Measurements from ENCODE around the gene CMSS1. TPM values are rescaled to one million over a fixed set of nuclear protein-coding genes. Genes with fewer than 3 reads are reported as not detected.

Gene CMSS1
- total RNA-seq, 1 experiment from 2014 or later = 86.3 TPM

GRCh38 chr3:100042166-100042981 lies 224.7 kb downstream of the CMSS1 start:
- Histone ChIP-seq H3K4me3 (ENCODE audit: low read depth in 2 of 2, low read length in 2 of 2) (no peak overlapping the region), H3K4me1 (ENCODE audit: control insufficient read depth, insufficient read depth, low read length) (peaks cover 45% of the 10 kb centered on the region), H3K36me3 (ENCODE audit: control insufficient read depth, insufficient read depth, low read length) (no peaks in the 10 kb centered on the region), H3K27ac (ENCODE audit: low read length) (peak overlapping the region; percentile 74), H3K9me3 (ENCODE audit: control insufficient read depth, insufficient read depth, low read depth, low read length) (no peaks in the 10 kb centered on the region), H3K27me3 (ENCODE audit: control insufficient read depth, insufficient read depth, low read length) (no peaks in the 10 kb centered on the region)
- peak; percentile 59; the same call in 1 of the 2 replicates for ATAC-seq
- DNase-seq (ENCODE audit: low read depth, low spot score) = peak; percentile 83
- CTCF ChIA-PET = interaction anchor here (0.6 kb wide), 1 partner anchor 36 kb away, joined by 3 read pairs; no protein-coding TSS in a partner anchor
- in situ Hi-C loops (cut with HindIII; ENCODE audit: low pct_unique_long_range_greater_than_20kb, low sequenced_read_pairs) = no loop called here
- BruUV-seq (replicated peaks) = no TSS peak
- TF ChIP-seq, protein P1, sequence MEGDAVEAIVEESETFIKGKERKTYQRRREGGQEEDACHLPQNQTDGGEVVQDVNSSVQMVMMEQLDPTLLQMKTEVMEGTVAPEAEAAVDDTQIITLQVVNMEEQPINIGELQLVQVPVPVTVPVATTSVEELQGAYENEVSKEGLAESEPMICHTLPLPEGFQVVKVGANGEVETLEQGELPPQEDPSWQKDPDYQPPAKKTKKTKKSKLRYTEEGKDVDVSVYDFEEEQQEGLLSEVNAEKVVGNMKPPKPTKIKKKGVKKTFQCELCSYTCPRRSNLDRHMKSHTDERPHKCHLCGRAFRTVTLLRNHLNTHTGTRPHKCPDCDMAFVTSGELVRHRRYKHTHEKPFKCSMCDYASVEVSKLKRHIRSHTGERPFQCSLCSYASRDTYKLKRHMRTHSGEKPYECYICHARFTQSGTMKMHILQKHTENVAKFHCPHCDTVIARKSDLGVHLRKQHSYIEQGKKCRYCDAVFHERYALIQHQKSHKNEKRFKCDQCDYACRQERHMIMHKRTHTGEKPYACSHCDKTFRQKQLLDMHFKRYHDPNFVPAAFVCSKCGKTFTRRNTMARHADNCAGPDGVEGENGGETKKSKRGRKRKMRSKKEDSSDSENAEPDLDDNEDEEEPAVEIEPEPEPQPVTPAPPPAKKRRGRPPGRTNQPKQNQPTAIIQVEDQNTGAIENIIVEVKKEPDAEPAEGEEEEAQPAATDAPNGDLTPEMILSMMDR (IDR thresholded peaks at IDR 0.05) = no peak
- no peak for TF ChIP-seq TCF7L2 (IDR thresholded peaks at IDR 0.05; ENCODE audit: low read depth, low read length)
- no peak for TF ChIP-seq REST (IDR thresholded peaks at IDR 0.05; ENCODE audit: insufficient read depth in 1 of 2, low read depth in 2 of 2, low read length in 1 of 2)
- no peak for TF ChIP-seq SIN3A (IDR thresholded peaks at IDR 0.05; ENCODE audit: borderline replicate concordance, insufficient read depth, low read depth, low read length)
- TF ChIP-seq POLR2AphosphoS5 (IDR thresholded peaks at IDR 0.05; ENCODE audit: low read depth, low read length) = no peak
- POLR2A ChIA-PET = no interaction called here
- intact Hi-C loops (cut with micrococcal nuclease; ENCODE audit: unreplicated experiment) = no loop called here

GRCh38 chr3:100043271-100043670 lies 225.6 kb downstream of the CMSS1 start:
- H3K36me3 ChIP-seq (ENCODE audit: control insufficient read depth, insufficient read depth, low read length) = no peaks in the 10 kb centered on the region
- POLR2A ChIA-PET = no interaction called here
- H3K9me3 ChIP-seq (ENCODE audit: control insufficient read depth, insufficient read depth, low read depth, low read length) = no peaks in the 10 kb centered on the region
- peaks cover 52% of the 10 kb centered on the region for H3K4me1 ChIP-seq (ENCODE audit: control insufficient read depth, insufficient read depth, low read length)
- ATAC-seq = no peak
- no peak for DNase-seq (ENCODE audit: low read depth, low spot score)
- TF ChIP-seq REST (IDR thresholded peaks at IDR 0.05; ENCODE audit: insufficient read depth in 1 of 2, low read depth in 2 of 2, low read length in 1 of 2) = no peak
- TF ChIP-seq, protein P1 (IDR thresholded peaks at IDR 0.05) = no peak
- no peak for TF ChIP-seq POLR2AphosphoS5 (IDR thresholded peaks at IDR 0.05; ENCODE audit: low read depth, low read length)
- TF ChIP-seq SIN3A (IDR thresholded peaks at IDR 0.05; ENCODE audit: borderline replicate concordance, insufficient read depth, low read depth, low read length) = no peak
- no peak for TF ChIP-seq TCF7L2 (IDR thresholded peaks at IDR 0.05; ENCODE audit: low read depth, low read length)
- intact Hi-C loops (cut with micrococcal nuclease; ENCODE audit: unreplicated experiment) = no loop called here
- in situ Hi-C loops (cut with HindIII; ENCODE audit: low pct_unique_long_range_greater_than_20kb, low sequenced_read_pairs) = no loop called here
- no TSS peak for BruUV-seq (replicated peaks)
- H3K4me3 ChIP-seq (ENCODE audit: low read depth in 2 of 2, low read length in 2 of 2) = no peak overlapping the region
- H3K27ac ChIP-seq (ENCODE audit: low read length) = peak overlapping the region; percentile 74
- CTCF ChIA-PET = interaction anchor here (0.6 kb wide), 1 partner anchor 37 kb away, joined by 3 read pairs; no protein-coding TSS in a partner anchor
- H3K27me3 ChIP-seq (ENCODE audit: control insufficient read depth, insufficient read depth, low read length) = no peaks in the 10 kb centered on the region
